Measurements from ENCODE around the gene LRMDA.

Gene LRMDA

GRCh38 chr10:76301950-76302349 is 870.5 kb downstream of the LRMDA start:
- no peak for DNase-seq

GRCh38 chr10:76302481-76302880 is 871.1 kb downstream of the LRMDA start:
- no peak for DNase-seq

- DNase-seq = no peak
These were observed 871.7 kb downstream of the LRMDA start for GRCh38 chr10:76302961-76303630.

GRCh38 chr10:76303682-76304316 is 872.4 kb downstream of the LRMDA start:
- no peak for DNase-seq

GRCh38 chr10:76305930-76306615 is 874.6 kb downstream of the LRMDA start:
- DNase-seq = no peak

- DNase-seq = no peak
These were observed 875.4 kb downstream of the LRMDA start for GRCh38 chr10:76306856-76307255.

- DNase-seq = no peak
These were observed 877.6 kb downstream of the LRMDA start for GRCh38 chr10:76309070-76309469.

GRCh38 chr10:76309741-76310587 is 878.5 kb downstream of the LRMDA start:
- DNase-seq = no peak

- no peak for DNase-seq
These were observed 879.2 kb downstream of the LRMDA start for GRCh38 chr10:76310588-76311080.

- DNase-seq = no peak
These were observed 880.6 kb downstream of the LRMDA start for GRCh38 chr10:76311752-76312636.

- no peak for DNase-seq
These were observed 883.8 kb downstream of the LRMDA start for GRCh38 chr10:76315240-76315639.

GRCh38 chr10:76316234-76316633 is 884.8 kb downstream of the LRMDA start:
- no peak for DNase-seq

- no peak for DNase-seq
These were observed 885.7 kb downstream of the LRMDA start for GRCh38 chr10:76317078-76317477.

- no peak for DNase-seq
These were observed 886.8 kb downstream of the LRMDA start for GRCh38 chr10:76318211-76318610.

- no peak for DNase-seq
These were observed 888.2 kb downstream of the LRMDA start for GRCh38 chr10:76319661-76320060.

- DNase-seq = no peak
These were observed 892.9 kb downstream of the LRMDA start for GRCh38 chr10:76324283-76324682.

- no peak for DNase-seq
These were observed 896.0 kb downstream of the LRMDA start for GRCh38 chr10:76327441-76327840.

GRCh38 chr10:76328348-76328747 is 896.9 kb downstream of the LRMDA start:
- no peak for DNase-seq

- no peak for DNase-seq
These were observed 898.6 kb downstream of the LRMDA start for GRCh38 chr10:76329891-76330575.

- no peak for DNase-seq
These were observed 900.3 kb downstream of the LRMDA start for GRCh38 chr10:76331742-76332141.

GRCh38 chr10:76333326-76333725 is 901.9 kb downstream of the LRMDA start:
- DNase-seq = no peak
